Activated CD8-positive, alpha-beta memory T cell treated with anti-CD3 and anti-CD28 coated beads, Interleukin-2, amount 50 U/mL, for 48 hours (primary cell): ENCODE data around the gene CKB.

ENCODE experiments used
- DNase-seq: peaks from one replicate; pipeline ENCODE4 v3.0.0-alpha.2; 2020

The CKB gene

DNA sequence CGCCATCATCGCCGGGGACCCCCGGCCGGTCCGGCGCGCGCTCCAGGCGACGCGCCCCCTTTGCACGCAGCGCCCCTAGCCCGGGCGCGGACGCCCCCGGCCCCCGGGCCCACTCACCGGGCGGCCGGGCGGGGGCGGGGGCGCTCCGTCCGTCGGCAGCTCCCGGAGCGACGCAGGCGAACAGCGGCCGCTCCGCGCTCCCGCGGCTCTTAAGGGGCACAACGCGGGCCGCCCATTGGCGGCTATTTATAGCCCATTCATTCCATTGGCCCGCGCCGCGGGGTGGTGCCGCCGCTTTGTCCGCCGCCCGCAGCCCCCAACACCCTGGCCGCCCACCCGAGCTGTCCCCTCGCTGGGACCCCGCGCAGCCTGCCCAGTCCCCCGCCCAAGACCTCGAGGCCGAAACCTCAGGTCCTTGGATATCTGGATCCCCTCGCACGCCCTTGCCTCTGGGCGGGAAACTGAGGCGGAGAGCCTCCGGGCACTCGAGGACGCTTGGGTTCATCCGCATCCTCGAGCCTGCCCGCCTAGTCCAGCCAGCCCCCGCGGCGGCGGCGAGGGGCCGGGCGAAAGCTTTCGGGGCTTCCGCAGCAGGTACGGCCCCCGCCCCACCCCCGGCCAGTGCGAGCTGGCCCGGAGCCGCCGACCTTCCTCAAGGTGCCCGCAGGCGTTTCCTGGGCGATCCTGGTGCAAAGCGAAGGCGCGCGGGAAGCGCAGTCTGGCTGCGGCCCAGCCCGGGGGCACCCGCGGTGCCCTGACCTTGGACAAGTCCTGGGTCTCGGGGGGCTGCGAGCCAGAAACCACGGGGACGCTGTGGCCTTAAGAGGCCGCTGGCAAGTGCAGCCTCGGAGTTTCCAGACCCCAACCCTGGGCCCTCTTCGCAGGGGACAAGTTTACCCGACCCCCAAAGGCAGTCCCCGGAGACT lies at the start of gene CKB:
TSS of gene CKB (minus strand) at position 182 of the 926 bp plus-strand sequence. CDS start 337 bp downstream, outside the sequence.
- DNase-seq = no peak

- no peak for DNase-seq
Observed at GRCh38 chr14:103569408-103569807, 46.8 kb upstream of the CKB start.

- DNase-seq = no peak
Observed at GRCh38 chr14:103568952-103569351, 46.3 kb upstream of the CKB start.

GRCh38 chr14:103563844-103564505 lies 41.3 kb upstream of the CKB start:
- no peak for DNase-seq

DNA sequence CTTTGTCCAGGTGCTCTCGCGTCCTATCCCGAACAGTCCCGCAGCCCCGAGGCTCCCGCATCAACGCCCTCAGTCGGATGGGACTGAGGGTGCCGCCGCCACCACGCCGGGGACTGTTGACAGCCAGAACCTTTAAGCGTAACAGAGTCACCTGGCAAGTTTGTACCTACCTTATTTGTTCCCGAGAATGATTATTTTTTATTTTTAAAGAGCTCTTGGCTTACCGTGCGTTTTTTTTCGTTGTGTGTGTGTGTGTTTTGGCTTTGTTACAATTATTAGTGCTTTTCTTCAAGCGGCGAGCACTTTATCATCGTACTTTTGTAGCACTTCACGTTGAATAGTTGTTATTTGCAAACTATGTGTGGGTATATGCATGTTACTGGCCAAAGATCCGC lies 40.6 kb upstream of the CKB start:
- no peak for DNase-seq

DNA sequence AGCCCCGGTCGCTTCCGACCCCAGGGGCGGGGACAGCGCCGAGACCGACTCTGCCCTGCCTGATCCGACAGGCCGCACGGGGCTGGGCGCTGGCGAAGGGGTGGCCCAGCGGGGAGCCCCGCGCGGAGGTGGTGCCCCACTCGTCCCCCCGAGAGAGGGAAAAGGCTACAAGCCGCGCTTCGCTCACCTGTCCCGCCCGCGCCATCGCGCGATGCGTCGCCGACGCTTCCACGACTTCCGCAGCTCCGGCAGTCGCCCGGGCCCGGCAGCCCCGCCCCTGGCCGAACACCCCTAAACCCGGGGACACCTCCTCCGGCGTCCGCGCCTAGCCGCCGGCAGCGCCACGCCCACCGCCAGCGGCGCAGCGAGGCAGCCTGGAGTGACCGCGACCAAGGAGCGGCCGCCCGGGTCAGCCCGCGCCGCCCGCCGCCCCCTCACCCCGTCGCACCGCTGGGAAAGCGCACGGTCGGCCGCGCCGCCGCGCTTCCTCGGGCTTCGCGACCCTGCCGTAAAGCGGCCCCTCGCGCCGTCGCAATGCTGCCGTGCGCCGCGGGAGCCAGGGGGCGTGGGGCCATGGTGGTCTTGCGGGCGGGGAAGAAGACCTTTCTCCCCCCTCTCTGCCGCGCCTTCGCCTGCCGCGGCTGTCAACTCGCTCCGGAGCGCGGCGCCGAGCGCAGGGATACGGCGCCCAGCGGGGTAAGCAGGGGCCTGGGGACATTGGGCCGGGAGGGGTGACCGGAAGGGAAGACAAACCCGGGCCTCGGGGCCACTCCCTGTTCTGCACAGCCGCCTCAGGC lies 40.0 kb upstream of the CKB start, which contains the start of the genes BAG5 and COA8:
TSS of gene BAG5 (minus strand) at position 229 of the 797 bp plus-strand sequence. CDS start 1,493 bp downstream, outside the sequence.
TSS of gene COA8 (plus strand) at position 532 of the 797 bp plus-strand sequence. CDS start at position 574, 42 bp downstream.
- DNase-seq = peak; percentile 93

- DNase-seq = no peak
Observed at GRCh38 chr14:103562179-103562428, 39.5 kb upstream of the CKB start.

GRCh38 chr14:103561381-103562178 lies 39.0 kb upstream of the CKB start:
- peak; percentile 73 for DNase-seq

GRCh38 chr14:103560691-103561090 lies 38.1 kb upstream of the CKB start:
- DNase-seq = no peak

GRCh38 chr14:103559766-103560165 lies 37.1 kb upstream of the CKB start:
- DNase-seq = no peak

DNA sequence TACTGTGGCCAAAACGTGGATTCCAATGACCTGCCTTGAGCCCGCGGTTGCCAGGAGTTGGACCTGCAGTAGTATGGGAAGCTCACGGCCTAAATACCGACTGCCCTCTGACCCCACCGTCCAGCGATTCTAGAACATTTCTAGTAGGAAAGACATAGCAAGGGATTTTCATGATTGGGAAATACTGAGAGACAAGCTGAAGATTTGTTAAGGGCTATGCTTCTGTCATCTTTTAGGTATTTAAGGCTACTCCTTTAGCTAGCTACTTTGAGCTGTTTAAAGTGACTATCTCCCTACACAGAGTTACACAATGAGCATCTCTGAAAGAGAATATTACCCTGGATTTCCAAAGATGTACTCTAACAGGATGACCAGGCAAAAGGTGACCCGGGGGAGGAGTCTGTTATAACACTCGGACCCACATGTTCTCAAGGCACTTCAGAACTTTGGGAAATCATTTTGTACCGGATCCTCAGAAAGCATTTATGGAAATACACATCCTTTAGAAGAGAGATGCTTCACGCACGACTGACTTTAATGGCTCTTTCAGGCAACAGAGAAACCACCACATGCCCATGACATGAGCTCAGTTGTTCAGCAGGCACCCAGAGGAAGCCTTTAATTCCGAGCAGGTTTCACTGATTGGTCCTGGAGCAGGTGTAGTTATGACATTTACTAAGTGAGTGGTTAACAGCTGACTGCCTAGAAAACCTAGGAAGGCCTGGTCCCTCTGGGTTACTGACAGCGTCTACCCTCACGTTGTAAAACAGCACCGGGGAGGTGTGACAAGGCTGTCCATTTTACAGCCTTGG lies 35.6 kb upstream of the CKB start:
- DNase-seq = no peak

GRCh38 chr14:103556946-103557758 lies 34.5 kb upstream of the CKB start:
- DNase-seq = no peak

GRCh38 chr14:103555559-103556337 lies 33.1 kb upstream of the CKB start:
- no peak for DNase-seq

GRCh38 chr14:103552846-103553210 lies 30.2 kb upstream of the CKB start:
- DNase-seq = no peak

- DNase-seq = no peak
Observed at GRCh38 chr14:103552011-103552845, 29.6 kb upstream of the CKB start.

DNA sequence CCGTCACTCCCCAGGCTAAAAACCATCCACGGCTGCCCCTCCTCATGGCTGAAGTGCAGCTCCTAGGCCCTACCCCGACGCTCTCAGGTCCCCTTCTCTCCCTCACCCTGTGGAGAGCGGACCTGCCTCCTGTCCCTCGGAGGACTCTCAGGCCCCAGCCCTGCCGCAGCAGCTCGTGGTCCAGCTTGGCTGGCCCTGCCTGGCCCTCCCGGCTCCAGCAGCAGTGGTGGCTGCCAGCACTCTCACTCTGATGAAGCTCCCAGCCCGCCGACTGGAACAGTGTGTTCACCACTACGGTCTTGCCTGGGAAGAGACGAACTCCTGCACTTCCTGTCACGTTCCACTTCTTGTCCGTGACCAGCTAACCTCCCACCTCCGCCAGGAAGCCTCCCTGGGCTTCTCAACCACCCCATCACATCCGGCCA lies 28.7 kb upstream of the CKB start:
- DNase-seq = no peak

- no peak for DNase-seq
Observed at GRCh38 chr14:103550451-103551337, 28.1 kb upstream of the CKB start.
